Pancreas (tissue), 10 donors: ENCODE results near the gene SPHK2. TPM values are rescaled to one million over a fixed set of nuclear protein-coding genes. Genes with fewer than 3 reads are reported as not detected.

Source experiments
- ATAC-seq, 4 donors: fragments of 200-7000 bp; cut with Tn5 transposase; one replicate each; pipeline versions ENCODE4 v1.8.0 to v1.9.1; 2020; ENCODE audit warnings: mild to moderate bottlenecking in 4 of 4, moderate library complexity in 4 of 4
- DNase-seq, 6 donors: peaks; one replicate each; pipeline ENCODE4 v3.0.0-alpha.2; 2020
- FAIRE-seq: peaks from 2 replicates; lab custom pipeline; 2012; peaks lifted over from hg19 to GRCh38; lab: Jason Lieb, UNC
- H3K27ac ChIP-seq, 4 donors: fragments of 200-600 bp; sonication (generic); 1 replicate in 3 of 4; 2 replicates in 1 of 4; pipeline versions ENCODE4 v1.5.0 to v1.8.0; 2020
- H3K27me3 ChIP-seq, 4 donors: fragments of 200-600 bp; one replicate each; pipeline ENCODE4 v1.8.0; 2021
- H3K36me3 ChIP-seq, 3 donors: fragments of 200-600 bp; sonication (generic) in 1 of 3; one replicate each; pipeline versions ENCODE4 v1.5.0 to v1.8.0; 2020 to 2021
- H3K4me1 ChIP-seq, 3 donors: fragments of 200-600 bp; one replicate each; pipeline ENCODE4 v1.8.0; 2021
- H3K4me3 ChIP-seq, 4 donors: fragments of 200-600 bp; sonication (generic) in 2 of 4; one replicate each; pipeline versions ENCODE4 v1.5.0 to v1.8.0; 2020 to 2021
- H3K9me3 ChIP-seq, 4 donors: fragments of 200-600 bp; one replicate each; pipeline ENCODE4 v1.8.0; 2021
- WGBS, 2 donors: extraction: QIAGEN DNeasy Blood & Tissue Kit; methylation state at CpG; one replicate each; pipeline ENCODE4 v1.1.7; 2013; 5-methylcytosine and 5-hydroxymethylcytosine counted together
- intact Hi-C, 3 donors: fragments of 100-400 bp; cut with DNase I; formaldehyde crosslinking; loops; one replicate each; pipeline versions ENCODE4 v1.11.1 to v1.14.2; 2022
- polyA plus RNA-seq, 2 donors: library from polyadenylated mRNA; stranded (reverse); fragments of 200-250 nt; gene quantifications; one replicate each; pipeline ENCODE4 v1.2.3, GENCODE V29; 2013
- total RNA-seq, 6 donors: library from RNA; stranded (reverse); fragmentation: NEBNext Ultra II Directional in 4 of 6; extraction: Animal tissue kit (Norgen Biotek cat#: 25700) in 4 of 6; gene quantifications; one replicate each; pipeline versions ENCODE4 v1.2.1 to v1.2.4, GENCODE V29; 2021 to 2023
- TF ChIP-seq, protein P1 (sequence below), 4 donors: fragments of 200-600 bp; sonication (generic) in 3 of 4; IDR thresholded peaks; one replicate each; pipeline versions ENCODE4 v1.5.0 to v1.8.0; 2021; ENCODE audit warnings: antibody characterized with exemption in 4 of 4
- donor health status: healthy with polysubstance abuse.
- donor health status: DM: no; HTN: no; CAD: no; lungs with moderate emphysema.
- donor health status: DM: no; HTN: no; CAD: no.
- donor health status: control.
- donor health status: control.
- donor health status: Bipolar disorder and iron deficiency.
- donor health status: DM: yes; HTN: yes; CAD: no.
- donor health status: DM: no; HTN: no; CAD: no.
- donor health status: DM: no; HTN: no; CAD: no.
- donor health status: DM: yes; HTN: yes; CAD: no.

Gene SPHK2
- total and polyA plus RNA-seq, 8 donors, result 4.3 to 24.0 (median 7.5) TPM

GRCh38 chr19:48636859-48637448 is 17.6 kb downstream of the SPHK2 start, which contains the start of gene DBP:
DBP (minus strand) TSS chr19:48637379; CDS start chr19:48636994, 385 bp downstream.
- Histone ChIP-seq H3K4me1 (peaks cover 18 to 24% (median 21%) of the 10 kb centered on the region in 3 donors), H3K27me3 (no peaks in the 10 kb centered on the region), H3K36me3 (no peaks in the 10 kb centered on the region), H3K27ac (peak within 1 kb of the TSS; percentile 90 to 97 (median 92)), H3K4me3 (peak within 1 kb of the TSS; percentile 33 to 84 (median 68)), H3K9me3 (no peaks in the 10 kb centered on the region)
- DNase-seq (peak in 5 of 6 donors; percentile 70 to 88 (median 76)), ATAC-seq (peak in 3 of 4 donors; percentile 2 to 6 (median 5)), FAIRE-seq (no peak)
- intact Hi-C loops, result no loop called here
- TF ChIP-seq, protein P1, sequence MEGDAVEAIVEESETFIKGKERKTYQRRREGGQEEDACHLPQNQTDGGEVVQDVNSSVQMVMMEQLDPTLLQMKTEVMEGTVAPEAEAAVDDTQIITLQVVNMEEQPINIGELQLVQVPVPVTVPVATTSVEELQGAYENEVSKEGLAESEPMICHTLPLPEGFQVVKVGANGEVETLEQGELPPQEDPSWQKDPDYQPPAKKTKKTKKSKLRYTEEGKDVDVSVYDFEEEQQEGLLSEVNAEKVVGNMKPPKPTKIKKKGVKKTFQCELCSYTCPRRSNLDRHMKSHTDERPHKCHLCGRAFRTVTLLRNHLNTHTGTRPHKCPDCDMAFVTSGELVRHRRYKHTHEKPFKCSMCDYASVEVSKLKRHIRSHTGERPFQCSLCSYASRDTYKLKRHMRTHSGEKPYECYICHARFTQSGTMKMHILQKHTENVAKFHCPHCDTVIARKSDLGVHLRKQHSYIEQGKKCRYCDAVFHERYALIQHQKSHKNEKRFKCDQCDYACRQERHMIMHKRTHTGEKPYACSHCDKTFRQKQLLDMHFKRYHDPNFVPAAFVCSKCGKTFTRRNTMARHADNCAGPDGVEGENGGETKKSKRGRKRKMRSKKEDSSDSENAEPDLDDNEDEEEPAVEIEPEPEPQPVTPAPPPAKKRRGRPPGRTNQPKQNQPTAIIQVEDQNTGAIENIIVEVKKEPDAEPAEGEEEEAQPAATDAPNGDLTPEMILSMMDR (IDR thresholded peaks at IDR 0.05), result no peak
- WGBS, 2 donors, result 0 to 1% methylated on average over 40 of the region's 40 CpGs

- H3K4me3 ChIP-seq, result peak overlapping the region; percentile 33 to 84 (median 68)
- FAIRE-seq, result peak; percentile 80
- intact Hi-C loops, result no loop called here
- TF ChIP-seq, protein P1 (IDR thresholded peaks at IDR 0.05), result no peak
- no peaks in the 10 kb centered on the region for H3K27me3 ChIP-seq
- no peaks in the 10 kb centered on the region for H3K9me3 ChIP-seq
- WGBS, 2 donors, result 0 to 1% methylated on average over 36 to 38 of the region's 38 CpGs
- DNase-seq, result peak; percentile 95 to 100 (median 99)
- no peaks in the 10 kb centered on the region for H3K36me3 ChIP-seq
- ATAC-seq, result peak; percentile 67 to 76 (median 74)
- H3K4me1 ChIP-seq, result peaks cover 18 to 24% (median 21%) of the 10 kb centered on the region in 3 donors
- peak overlapping the region; percentile 90 to 97 (median 92) for H3K27ac ChIP-seq
Observed at GRCh38 chr19:48637449-48637947, 18.2 kb downstream of the SPHK2 start.

- TF ChIP-seq, protein P1 (IDR thresholded peaks at IDR 0.05), result no peak
- no peaks in the 10 kb centered on the region for H3K27me3 ChIP-seq
- H3K27ac ChIP-seq, result peak overlapping the region; percentile 90 to 97 (median 92)
- intact Hi-C loops, result no loop called here
- H3K4me1 ChIP-seq, result peaks cover 17 to 23% (median 18%) of the 10 kb centered on the region in 3 donors
- no peaks in the 10 kb centered on the region for H3K9me3 ChIP-seq
- DNase-seq (peak; percentile 83 to 95 (median 90)), ATAC-seq (peak; percentile 52 to 62 (median 58)), FAIRE-seq (no peak)
- no peaks in the 10 kb centered on the region for H3K36me3 ChIP-seq
- H3K4me3 ChIP-seq, result peak overlapping the region in 3 of 4 donors; percentile 30 to 84 (median 75)
- WGBS, 2 donors, result 7 to 8% methylated on average over 27 to 29 of the region's 29 CpGs
Observed at GRCh38 chr19:48637948-48638830, 18.9 kb downstream of the SPHK2 start.

DNA sequence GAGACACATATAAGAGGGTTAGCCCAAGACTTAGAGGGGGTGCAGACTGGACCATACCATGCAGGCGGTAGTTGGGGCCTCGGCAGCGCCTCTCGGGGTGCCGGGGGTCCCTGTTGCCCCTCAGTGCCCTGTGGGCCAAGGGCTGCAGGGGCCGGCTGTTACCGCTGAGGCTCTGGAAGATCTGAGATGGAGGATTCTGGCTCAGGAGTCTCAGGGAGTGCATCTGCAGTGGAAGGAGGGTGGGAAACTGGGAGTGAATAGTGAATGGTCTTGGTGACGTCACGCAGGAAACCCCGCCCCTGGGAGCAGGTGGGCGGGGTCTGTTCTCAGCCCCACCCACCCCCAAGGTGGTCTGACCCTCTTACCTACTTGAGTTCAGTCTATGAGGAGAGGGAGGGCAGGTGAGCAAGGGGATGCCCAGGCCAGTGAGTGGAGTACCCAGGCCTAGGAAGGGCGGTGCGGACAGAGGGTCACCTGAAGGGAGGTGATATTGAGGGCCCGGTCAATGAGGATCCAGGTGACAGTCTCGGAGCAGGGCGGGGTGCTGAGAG is 19.6 kb downstream of the SPHK2 start:
- Histone ChIP-seq H3K36me3 (no peaks in the 10 kb centered on the region), H3K27me3 (no peaks in the 10 kb centered on the region), H3K9me3 (no peaks in the 10 kb centered on the region), H3K4me1 (peaks cover 10 to 16% (median 11%) of the 10 kb centered on the region in 3 donors), H3K4me3 (no peak overlapping the region), H3K27ac (peak overlapping the region in 3 of 4 donors; percentile 49 to 97 (median 90))
- no peak for FAIRE-seq
- TF ChIP-seq, protein P1 (IDR thresholded peaks at IDR 0.05), result no peak
- 75 to 80% methylated on average over 16 of the region's 16 CpGs for WGBS, 2 donors
- DNase-seq, result peak in 5 of 6 donors; percentile 53 to 79 (median 64)
- intact Hi-C loops, result no loop called here
- ATAC-seq, result no peak
